ENCODE measurements around the gene AUNIP.

GRCh38 chr1:25848531-25848930 is 10.7 kb downstream of the AUNIP start:
- TF ChIP-seq POLR2A (IDR thresholded peaks at IDR 0.05; ENCODE audit: low read length) (no peak), GATA1 (IDR thresholded peaks at IDR 0.05; ENCODE audit: low read depth, low read length) (no peak)
